K562 (cell line): Measurements from ENCODE around the gene SLC22A6.

Experiments
- CTCF ChIP-seq, 3 experiments: IDR thresholded peaks in 2 of 3; conservative IDR thresholded peaks in 1 of 3; 2 replicates each; pipeline ENCODE4 v1.5.1; 2011 to 2012; ENCODE audit warnings: low read length in 3 of 3, mild to moderate bottlenecking in 3 of 3, control low read depth in 2 of 3, improper control_type of control experiment in 1 of 3, inconsistent platforms in 1 of 3, low read depth in 1 of 3, mixed read lengths in 1 of 3, moderate library complexity in 1 of 3; ENCODE audit not compliant: insufficient read depth in 2 of 3
- ZNF121 ChIP-seq: sonication (generic); formaldehyde crosslinking; conservative IDR thresholded peaks from 2 replicates; pipeline ENCODE4 v1.8.0; 2022; ENCODE audit warnings: missing genetic modification reagents
- ZNF224 ChIP-seq: sonication (generic); formaldehyde crosslinking; IDR thresholded peaks from 2 replicates; pipeline ENCODE4 v1.8.0; 2022; ENCODE audit warnings: mild to moderate bottlenecking, missing genetic modification reagents

GRCh38 chr11:62962391-62962790 lies 22.4 kb downstream of the SLC22A6 start:
- TF ChIP-seq ZNF121 (no peak), CTCF (IDR thresholded peaks at IDR 0.05 in 2 of 3, conservative IDR thresholded peaks at IDR 0.05 in 1 of 3; ENCODE audit: insufficient read depth in 2 of 3, low read depth in 1 of 3, low read length in 3 of 3) (no peak), ZNF224 (CRISPR knock-in tag) (no peak)
